ENCODE results near the gene NUS1. TPM values are rescaled to one million over a fixed set of nuclear protein-coding genes. Genes with fewer than 3 reads are reported as not detected.
"Not testable (repeated sequence)": the region's sequence is repeated elsewhere in the genome, so short reads cannot be mapped to it uniquely, and the experiment has no call there.

NUS1 gene
- 10 to 100 TPM; 10.7 to 38.0 (median 17.9) TPM for polyA plus RNA-seq
- long read RNA-seq, donor 1, full-length matches to known transcripts, result 13 of 13 reads
- long read RNA-seq, donor 1, partial matches to known transcripts, result 0 of 13 reads
- long read RNA-seq, donor 1, other reads (novel, unspliced or antisense), result 0 of 13 reads
- long read RNA-seq, donor 2, full-length matches to known transcripts, result 2 of 2 reads
- long read RNA-seq, donor 2, partial matches to known transcripts, result 0 of 2 reads
- long read RNA-seq, donor 2, other reads (novel, unspliced or antisense), result 0 of 2 reads
- long read RNA-seq, donor 3, full-length matches to known transcripts, result 6 of 41 reads
- long read RNA-seq, donor 3, partial matches to known transcripts, result 35 of 41 reads
- long read RNA-seq, donor 3, other reads (novel, unspliced or antisense), result 0 of 41 reads
- long read RNA-seq, donor 4, result 0 reads
- long read RNA-seq, donor 5, full-length matches to known transcripts, result 2 of 2 reads
- long read RNA-seq, donor 5, partial matches to known transcripts, result 0 of 2 reads
- long read RNA-seq, donor 5, other reads (novel, unspliced or antisense), result 0 of 2 reads
- long read RNA-seq, donor 6, full-length matches to known transcripts, result 7 of 15 reads
- long read RNA-seq, donor 6, partial matches to known transcripts, result 8 of 15 reads
- long read RNA-seq, donor 6, other reads (novel, unspliced or antisense), result 0 of 15 reads
- long read RNA-seq, donor 7, full-length matches to known transcripts, result 8 of 8 reads
- long read RNA-seq, donor 7, partial matches to known transcripts, result 0 of 8 reads
- long read RNA-seq, donor 7, other reads (novel, unspliced or antisense), result 0 of 8 reads
- long read RNA-seq, donor 8, full-length matches to known transcripts, result 1 of 1 reads
- long read RNA-seq, donor 8, partial matches to known transcripts, result 0 of 1 reads
- long read RNA-seq, donor 8, other reads (novel, unspliced or antisense), result 0 of 1 reads
- long read RNA-seq, donor 9, full-length matches to known transcripts, result 3 of 3 reads
- long read RNA-seq, donor 9, partial matches to known transcripts, result 0 of 3 reads
- long read RNA-seq, donor 9, other reads (novel, unspliced or antisense), result 0 of 3 reads
- long read RNA-seq, donor 10, full-length matches to known transcripts, result 17 of 17 reads
- long read RNA-seq, donor 10, partial matches to known transcripts, result 0 of 17 reads
- long read RNA-seq, donor 10, other reads (novel, unspliced or antisense), result 0 of 17 reads

- Histone ChIP-seq H3K27ac (ENCODE audit: low read depth in 1 of 3, low read length in 2 of 3) (peak within 1 kb of the TSS in 1 of 3 donors; percentile 43), H3K36me3 (ENCODE audit: control insufficient read depth in 3 of 3, insufficient read depth in 2 of 3, low read depth in 1 of 3, low read length in 3 of 3) (peaks cover 0 to 2% (median 0%) of the 10 kb centered on the region in 3 donors), H3K9me3 (ENCODE audit: control insufficient read depth in 2 of 2, insufficient read depth in 1 of 2, low read depth in 1 of 2, low read length in 1 of 2) (no peaks in the 10 kb centered on the region), H3K4me3 (ENCODE audit: low read depth in 1 of 3, low read length in 3 of 3) (peak within 1 kb of the TSS; percentile 50 to 67 (median 61)), H3K4me1 (ENCODE audit: control insufficient read depth in 3 of 3, insufficient read depth in 2 of 3, low read depth in 1 of 3, low read length in 2 of 3) (peaks cover 7 to 12% (median 7%) of the 10 kb centered on the region in 3 donors), H3K27me3 (ENCODE audit: control insufficient read depth in 3 of 3, insufficient read depth in 3 of 3, low read length in 3 of 3) (no peaks in the 10 kb centered on the region)
- FAIRE-seq (no peak), DNase-seq (peak; percentile 97 to 98)
- WGBS, 3 donors, result 1% methylated on average over 40 to 53 of the region's 53 CpGs
Observed at GRCh38 chr6:117674991-117675657, at the start of gene NUS1. TSS of gene NUS1 (plus strand) at chr6:117675469. CDS start at chr6:117675671, 202 bp downstream.

GRCh38 chr6:117627533-117627932, 47.7 kb upstream of the NUS1 start:
- Histone ChIP-seq H3K27me3 (ENCODE audit: control insufficient read depth in 3 of 3, insufficient read depth in 3 of 3, low read length in 3 of 3) (no peaks in the 10 kb centered on the region), H3K9me3 (ENCODE audit: control insufficient read depth in 2 of 2, insufficient read depth in 1 of 2, low read depth in 1 of 2, low read length in 1 of 2) (peaks cover 0 to 16% of the 10 kb centered on the region in 2 donors), H3K36me3 (ENCODE audit: control insufficient read depth in 3 of 3, insufficient read depth in 2 of 3, low read depth in 1 of 3, low read length in 3 of 3) (no peaks in the 10 kb centered on the region), H3K27ac (ENCODE audit: low read depth in 1 of 3, low read length in 2 of 3) (no peak overlapping the region), H3K4me3 (ENCODE audit: low read depth in 1 of 3, low read length in 3 of 3) (no peak overlapping the region), H3K4me1 (ENCODE audit: control insufficient read depth in 3 of 3, insufficient read depth in 2 of 3, low read depth in 1 of 3, low read length in 2 of 3) (no peaks in the 10 kb centered on the region)
- FAIRE-seq, result no peak
- no peak for DNase-seq

- 18 to 48% (median 28%) methylated on average over 1 of the region's 1 CpG for WGBS, 3 donors
Observed at GRCh38 chr6:117629119-117629660, 46.1 kb upstream of the NUS1 start.

GRCh38 chr6:117637770-117638169, 37.5 kb upstream of the NUS1 start:
- H3K27me3 ChIP-seq (ENCODE audit: control insufficient read depth in 3 of 3, insufficient read depth in 3 of 3, low read length in 3 of 3), result no peaks in the 10 kb centered on the region
- no peak overlapping the region for H3K27ac ChIP-seq (ENCODE audit: low read depth in 1 of 3, low read length in 2 of 3)
- no peaks in the 10 kb centered on the region for H3K9me3 ChIP-seq (ENCODE audit: control insufficient read depth in 2 of 2, insufficient read depth in 1 of 2, low read depth in 1 of 2, low read length in 1 of 2)
- no peak for DNase-seq
- 76 to 88% (median 77%) methylated on average over 1 of the region's 1 CpG for WGBS, 3 donors
- no peak for FAIRE-seq
- no peaks in the 10 kb centered on the region for H3K36me3 ChIP-seq (ENCODE audit: control insufficient read depth in 3 of 3, insufficient read depth in 2 of 3, low read depth in 1 of 3, low read length in 3 of 3)
- no peaks in the 10 kb centered on the region for H3K4me1 ChIP-seq (ENCODE audit: control insufficient read depth in 3 of 3, insufficient read depth in 2 of 3, low read depth in 1 of 3, low read length in 2 of 3)
- no peak overlapping the region for H3K4me3 ChIP-seq (ENCODE audit: low read depth in 1 of 3, low read length in 3 of 3)

More at GRCh38 chr6:117629119-117629660, 46.1 kb upstream of the NUS1 start:
- Histone ChIP-seq H3K36me3 (ENCODE audit: control insufficient read depth in 3 of 3, insufficient read depth in 2 of 3, low read depth in 1 of 3, low read length in 3 of 3) (no peaks in the 10 kb centered on the region), H3K27ac (ENCODE audit: low read depth in 1 of 3, low read length in 2 of 3) (no peak overlapping the region), H3K4me3 (ENCODE audit: low read depth in 1 of 3, low read length in 3 of 3) (no peak overlapping the region), H3K4me1 (ENCODE audit: control insufficient read depth in 3 of 3, insufficient read depth in 2 of 3, low read depth in 1 of 3, low read length in 2 of 3) (no peaks in the 10 kb centered on the region), H3K27me3 (ENCODE audit: control insufficient read depth in 3 of 3, insufficient read depth in 3 of 3, low read length in 3 of 3) (no peaks in the 10 kb centered on the region), H3K9me3 (ENCODE audit: control insufficient read depth in 2 of 2, insufficient read depth in 1 of 2, low read depth in 1 of 2, low read length in 1 of 2) (peaks cover 0 to 9% of the 10 kb centered on the region in 2 donors)
- DNase-seq (no peak), FAIRE-seq (no peak)

GRCh38 chr6:117642976-117643375, 32.3 kb upstream of the NUS1 start:
- Histone ChIP-seq H3K27me3 (ENCODE audit: control insufficient read depth in 3 of 3, insufficient read depth in 3 of 3, low read length in 3 of 3) (no peaks in the 10 kb centered on the region), H3K27ac (ENCODE audit: low read depth in 1 of 3, low read length in 2 of 3) (no peak overlapping the region), H3K4me3 (ENCODE audit: low read depth in 1 of 3, low read length in 3 of 3) (no peak overlapping the region), H3K4me1 (ENCODE audit: control insufficient read depth in 3 of 3, insufficient read depth in 2 of 3, low read depth in 1 of 3, low read length in 2 of 3) (no peaks in the 10 kb centered on the region), H3K36me3 (ENCODE audit: control insufficient read depth in 3 of 3, insufficient read depth in 2 of 3, low read depth in 1 of 3, low read length in 3 of 3) (no peaks in the 10 kb centered on the region), H3K9me3 (ENCODE audit: control insufficient read depth in 2 of 2, insufficient read depth in 1 of 2, low read depth in 1 of 2, low read length in 1 of 2) (peaks cover 0 to 12% of the 10 kb centered on the region in 2 donors)
- WGBS, 3 donors, result 91 to 93% (median 91%) methylated on average over 2 of the region's 2 CpGs
- FAIRE-seq (no peak), DNase-seq (no peak)

GRCh38 chr6:117651984-117652383, 23.3 kb upstream of the NUS1 start:
- 58 to 76% (median 65%) methylated on average over 3 of the region's 3 CpGs for WGBS, 3 donors
- not testable (repeated sequence) for H3K36me3 ChIP-seq (ENCODE audit: control insufficient read depth in 3 of 3, insufficient read depth in 2 of 3, low read depth in 1 of 3, low read length in 3 of 3); H3K27ac ChIP-seq (ENCODE audit: low read depth in 1 of 3, low read length in 2 of 3); DNase-seq; FAIRE-seq; H3K4me1 ChIP-seq (ENCODE audit: control insufficient read depth in 3 of 3, insufficient read depth in 2 of 3, low read depth in 1 of 3, low read length in 2 of 3); H3K27me3 ChIP-seq (ENCODE audit: control insufficient read depth in 3 of 3, insufficient read depth in 3 of 3, low read length in 3 of 3); H3K4me3 ChIP-seq (ENCODE audit: low read depth in 1 of 3, low read length in 3 of 3); H3K9me3 ChIP-seq (ENCODE audit: control insufficient read depth in 2 of 2, insufficient read depth in 1 of 2, low read depth in 1 of 2, low read length in 1 of 2)

- DNase-seq (no peak), FAIRE-seq (no peak)
- Histone ChIP-seq H3K27me3 (ENCODE audit: control insufficient read depth in 3 of 3, insufficient read depth in 3 of 3, low read length in 3 of 3) (no peaks in the 10 kb centered on the region), H3K4me3 (ENCODE audit: low read depth in 1 of 3, low read length in 3 of 3) (no peak overlapping the region), H3K9me3 (ENCODE audit: control insufficient read depth in 2 of 2, insufficient read depth in 1 of 2, low read depth in 1 of 2, low read length in 1 of 2) (no peaks in the 10 kb centered on the region), H3K36me3 (ENCODE audit: control insufficient read depth in 3 of 3, insufficient read depth in 2 of 3, low read depth in 1 of 3, low read length in 3 of 3) (no peaks in the 10 kb centered on the region), H3K27ac (ENCODE audit: low read depth in 1 of 3, low read length in 2 of 3) (no peak overlapping the region), H3K4me1 (ENCODE audit: control insufficient read depth in 3 of 3, insufficient read depth in 2 of 3, low read depth in 1 of 3, low read length in 2 of 3) (no peaks in the 10 kb centered on the region)
- WGBS, 3 donors, result 73 to 90% (median 83%) methylated on average over 2 of the region's 2 CpGs
Observed at GRCh38 chr6:117653949-117654348, 21.3 kb upstream of the NUS1 start.

Measured in small intestine (tissue), 16 donors.